RPMI7951 (cell line): ENCODE measurements around the gene ALDH1B1. TPM values are rescaled to one million over a fixed set of nuclear protein-coding genes. Genes with fewer than 3 reads are reported as not detected.
A peak's percentile ranks its signal among the peaks of the same experiment; 100 is the strongest.

Experiments
- DNase-seq: peaks from one replicate; pipeline ENCODE4 v3.0.0-alpha.2; 2012; ENCODE audit warnings: low read depth
- total RNA-seq: library from RNA; depleted of rRNA; stranded (reverse); fragments of >200 nt; shearing (Covaris generic); gene quantifications from 2 replicates; pipeline ENCODE4 v1.2.3, GENCODE V29; 2014; rRNA removed

Gene ALDH1B1
- 18.7 and 19.9 TPM in 2 replicates for total RNA-seq

DNA sequence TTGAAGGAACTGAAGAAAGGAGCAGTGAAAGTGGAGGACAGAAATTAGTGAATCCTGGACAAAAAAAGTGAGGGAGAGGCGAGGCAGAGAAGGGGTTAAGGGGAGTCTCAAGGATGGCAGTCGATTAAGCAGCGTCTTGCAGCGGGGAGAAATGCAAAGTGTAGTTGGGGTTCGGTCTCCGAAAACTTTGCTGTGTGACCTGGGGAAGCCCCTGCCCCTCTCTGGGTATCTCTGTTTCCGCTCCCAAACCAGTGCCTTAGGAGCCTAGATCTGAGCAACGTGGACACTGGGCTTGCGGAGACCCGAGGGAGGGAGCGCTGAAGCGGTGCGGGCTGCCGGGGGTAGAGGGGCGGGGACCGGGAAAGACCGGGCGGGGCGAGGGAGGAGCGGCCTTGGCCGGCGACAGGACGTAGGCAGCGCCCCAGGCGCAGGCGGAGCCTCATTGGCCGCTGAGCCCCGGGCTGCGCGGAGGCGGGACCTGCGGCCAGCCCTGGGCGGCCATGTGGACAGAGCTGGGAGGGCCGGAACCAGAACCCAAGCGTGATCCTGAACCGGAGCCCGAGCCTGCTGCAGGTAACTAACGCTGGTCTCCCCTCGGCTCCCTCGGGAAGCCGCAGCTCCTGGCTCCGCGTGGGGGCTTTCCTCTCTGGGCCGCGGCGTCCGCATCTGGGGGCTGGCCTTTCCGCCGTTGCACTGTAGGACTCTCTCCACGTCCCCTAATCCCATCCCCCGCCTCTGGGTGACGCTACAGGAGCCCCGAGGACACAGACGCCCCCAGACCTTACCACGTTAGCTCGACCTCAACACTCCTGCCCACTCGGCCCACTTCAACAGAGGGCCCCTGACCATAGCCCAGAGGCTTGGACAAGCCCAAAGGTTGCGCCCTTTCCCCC, at the start of gene ALDH1B1:
TSS of gene ALDH1B1 (plus strand) at position 468 of the 893 bp plus-strand sequence. CDS start 3,047 bp downstream, outside the sequence.
- DNase-seq, result peak; percentile 85

DNA sequence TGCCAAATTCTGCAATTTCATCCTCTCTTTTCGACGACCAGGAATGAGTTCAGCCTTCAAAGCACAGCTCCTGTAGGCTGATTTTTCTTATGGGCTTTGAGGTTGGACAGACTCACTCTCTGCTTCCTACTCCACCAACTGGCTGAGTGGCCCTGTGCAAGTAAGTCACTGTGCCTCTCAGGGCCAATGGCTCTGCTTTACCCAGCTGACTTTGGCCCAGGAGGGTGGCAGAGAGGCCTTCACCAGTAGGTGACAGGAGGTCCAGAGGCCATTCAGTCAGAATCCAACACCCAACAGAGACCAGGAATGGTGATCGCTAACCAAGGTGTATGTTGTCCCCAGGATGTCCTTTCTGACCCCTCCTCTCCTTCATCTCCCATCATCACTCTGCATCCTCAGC, 49.5 kb upstream of the ALDH1B1 start:
- DNase-seq, result no peak

DNA sequence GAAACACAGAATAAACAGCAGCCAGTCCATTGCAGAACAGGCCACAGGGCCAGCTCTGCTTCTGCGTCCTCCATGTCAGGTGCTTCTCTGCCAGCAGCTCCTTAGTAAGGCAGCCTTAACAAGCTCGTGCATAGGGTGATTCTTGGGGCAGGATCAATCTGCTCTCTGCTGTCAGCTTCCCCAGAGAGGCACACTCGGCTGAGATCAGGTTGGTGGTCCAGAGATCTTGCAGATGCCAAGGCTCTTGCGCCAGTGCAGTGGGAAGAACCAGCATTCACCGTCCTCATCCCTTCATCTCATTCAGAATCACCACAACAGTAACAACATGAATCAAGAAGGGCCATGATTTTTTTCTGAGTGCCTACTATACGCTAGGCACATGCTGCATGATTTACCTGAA, 49.0 kb upstream of the ALDH1B1 start:
- DNase-seq, result no peak

DNA sequence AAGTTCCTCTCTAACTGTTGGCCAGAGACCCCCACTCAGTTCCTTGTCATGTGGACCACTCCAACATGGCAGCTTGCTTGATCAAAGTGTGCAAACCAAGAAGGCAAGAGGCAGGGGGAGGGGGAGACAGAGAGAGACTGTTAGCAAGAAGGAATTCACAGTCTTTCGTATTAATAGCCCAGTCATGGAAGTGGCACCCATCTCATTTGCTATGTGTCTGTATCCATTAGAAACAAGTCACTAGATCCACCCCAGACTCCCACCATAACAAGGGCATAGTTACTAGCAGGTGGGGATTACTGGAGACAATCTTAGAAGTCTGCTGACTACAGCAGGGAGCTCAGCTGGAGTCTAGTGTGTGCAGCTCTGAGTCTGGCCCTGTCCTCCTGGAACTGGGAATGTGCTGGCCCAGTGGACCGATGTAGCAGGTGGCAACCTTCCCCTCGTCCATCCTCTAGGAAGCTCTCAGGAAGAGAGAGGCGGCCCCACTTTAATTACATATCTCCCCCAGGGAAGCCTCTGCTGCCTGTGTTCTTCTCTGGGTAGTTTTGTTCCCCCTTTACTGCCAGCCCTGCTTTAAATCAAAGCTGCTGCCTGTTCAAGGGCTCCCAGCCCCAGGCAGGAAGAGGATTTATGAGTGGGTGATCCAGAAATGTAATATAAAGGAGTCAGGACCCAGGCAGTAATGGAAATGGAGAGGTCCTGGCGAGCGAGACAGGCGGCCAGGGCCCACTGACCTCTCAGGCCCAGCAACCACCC, 47.8 kb upstream of the ALDH1B1 start:
- DNase-seq, result no peak

DNA sequence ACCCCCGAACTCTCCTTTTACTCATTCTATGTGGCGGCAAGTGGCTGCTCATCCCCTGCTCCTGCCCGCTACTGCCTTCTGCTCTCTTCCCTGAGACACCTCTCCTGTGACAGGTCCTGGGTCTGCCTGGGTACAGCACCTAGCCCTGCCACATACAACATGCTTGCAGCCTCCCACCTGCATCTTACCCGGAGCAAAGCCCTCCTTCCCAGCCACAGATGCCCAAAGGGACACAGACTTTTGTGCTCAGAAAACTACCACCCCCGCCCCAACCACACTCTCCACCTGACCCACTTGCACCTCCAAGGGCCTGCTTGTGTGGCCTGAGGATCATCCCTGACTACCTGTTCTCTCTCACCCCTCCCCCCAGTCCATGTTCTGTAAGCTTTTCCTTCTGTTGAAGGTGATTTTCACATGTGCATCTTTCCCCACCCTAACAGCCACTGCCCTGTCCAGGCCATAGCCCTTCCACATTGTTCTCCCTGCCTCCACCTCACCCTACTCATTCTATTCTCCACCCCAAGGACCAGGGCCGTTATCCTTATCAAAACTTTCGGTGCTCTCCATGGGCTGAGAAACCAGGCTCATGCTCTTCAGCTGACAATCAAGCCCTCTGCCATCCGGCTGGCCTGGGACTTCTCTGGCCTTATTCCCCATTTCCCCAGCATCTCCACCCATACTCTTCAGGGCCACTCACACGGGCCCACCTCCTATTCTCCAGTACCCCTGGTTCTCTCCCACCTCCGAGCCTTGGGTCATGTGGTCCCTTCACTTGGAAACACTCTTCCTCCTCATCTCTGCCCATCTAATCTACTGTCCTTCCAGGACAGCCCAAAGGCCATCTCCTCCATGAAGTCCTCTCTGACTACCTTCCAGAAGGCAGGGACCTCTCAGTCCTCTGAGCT, 46.4 kb upstream of the ALDH1B1 start:
- DNase-seq, result no peak

DNA sequence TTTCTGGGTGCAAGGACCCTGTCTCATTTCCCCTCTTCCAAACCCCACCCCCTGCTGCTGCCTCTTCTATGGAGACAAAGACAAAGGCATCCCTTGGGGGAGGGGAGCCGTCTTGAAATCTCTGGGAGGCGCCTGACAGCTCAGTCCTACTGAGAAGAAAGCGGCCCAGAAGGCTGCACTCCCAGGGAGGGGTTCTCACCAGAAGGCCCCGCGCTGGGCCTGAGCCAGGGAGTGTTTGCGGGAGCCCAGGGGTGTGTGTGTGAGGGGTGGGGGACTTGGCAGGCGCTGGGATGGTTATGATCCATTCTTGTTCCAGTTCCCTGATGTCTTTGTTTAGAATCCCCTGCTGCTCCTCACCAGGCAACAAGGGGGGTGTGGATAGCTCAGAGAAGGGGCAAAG, 45.7 kb upstream of the ALDH1B1 start:
- DNase-seq, result no peak

DNA sequence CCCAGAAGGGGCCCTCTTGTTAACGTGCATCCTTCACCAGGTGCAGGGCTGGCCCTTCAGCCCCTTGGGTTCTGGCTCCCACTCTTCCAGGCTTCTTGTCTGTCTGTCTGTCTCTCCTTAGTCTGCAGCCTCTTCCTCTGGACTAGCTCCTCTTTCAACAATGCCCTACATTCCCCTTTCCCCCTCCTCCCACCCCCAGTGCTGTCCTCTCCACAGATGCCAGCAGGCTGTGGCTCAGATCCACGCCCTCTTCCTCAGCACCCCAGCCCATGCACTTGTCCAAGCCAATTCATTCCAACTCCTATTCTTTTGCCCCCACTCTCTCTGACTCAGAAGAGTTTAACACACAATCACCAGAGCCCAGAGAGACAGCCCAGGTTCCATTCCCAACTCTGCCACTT, 45.2 kb upstream of the ALDH1B1 start:
- DNase-seq, result no peak

DNA sequence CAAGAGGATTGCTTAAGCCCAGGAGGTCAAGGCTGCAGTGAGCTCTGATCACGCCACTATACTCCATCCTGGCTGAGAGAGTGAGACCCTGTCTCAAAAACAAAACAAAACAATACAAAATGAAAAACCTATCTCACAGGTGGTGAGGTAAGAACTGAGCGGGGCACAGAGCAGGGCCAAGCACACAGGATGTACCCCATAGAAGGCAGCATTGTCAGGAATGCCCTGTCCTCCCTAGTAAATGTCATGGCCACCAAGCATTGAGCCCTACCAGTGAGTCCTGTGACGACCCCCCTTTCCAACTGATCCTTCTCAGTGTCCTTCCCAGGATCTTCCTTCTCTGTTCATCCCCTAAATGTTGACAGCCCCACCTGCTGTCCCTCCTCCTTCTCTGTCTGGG, 44.6 kb upstream of the ALDH1B1 start:
- peak; percentile 9 for DNase-seq

DNA sequence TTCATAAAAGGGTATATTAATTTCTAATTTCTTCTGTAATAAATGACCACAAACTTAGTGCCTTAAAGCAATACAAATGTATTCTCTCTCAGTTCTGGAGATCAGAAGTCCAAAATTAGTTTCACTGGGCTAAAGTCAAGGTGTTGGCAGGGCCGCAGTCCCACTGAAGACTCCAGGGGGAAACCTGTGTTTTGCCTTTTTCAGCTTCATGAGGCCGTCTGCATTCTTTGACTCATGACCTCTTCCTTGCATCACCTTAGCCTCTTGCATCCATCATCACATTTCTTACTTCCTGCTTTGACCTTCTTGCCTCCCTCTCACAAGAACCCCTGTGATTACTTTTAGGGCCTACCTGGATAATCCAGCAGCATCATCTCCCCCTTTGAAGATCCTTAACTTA, 42.0 kb upstream of the ALDH1B1 start:
- no peak for DNase-seq

DNA sequence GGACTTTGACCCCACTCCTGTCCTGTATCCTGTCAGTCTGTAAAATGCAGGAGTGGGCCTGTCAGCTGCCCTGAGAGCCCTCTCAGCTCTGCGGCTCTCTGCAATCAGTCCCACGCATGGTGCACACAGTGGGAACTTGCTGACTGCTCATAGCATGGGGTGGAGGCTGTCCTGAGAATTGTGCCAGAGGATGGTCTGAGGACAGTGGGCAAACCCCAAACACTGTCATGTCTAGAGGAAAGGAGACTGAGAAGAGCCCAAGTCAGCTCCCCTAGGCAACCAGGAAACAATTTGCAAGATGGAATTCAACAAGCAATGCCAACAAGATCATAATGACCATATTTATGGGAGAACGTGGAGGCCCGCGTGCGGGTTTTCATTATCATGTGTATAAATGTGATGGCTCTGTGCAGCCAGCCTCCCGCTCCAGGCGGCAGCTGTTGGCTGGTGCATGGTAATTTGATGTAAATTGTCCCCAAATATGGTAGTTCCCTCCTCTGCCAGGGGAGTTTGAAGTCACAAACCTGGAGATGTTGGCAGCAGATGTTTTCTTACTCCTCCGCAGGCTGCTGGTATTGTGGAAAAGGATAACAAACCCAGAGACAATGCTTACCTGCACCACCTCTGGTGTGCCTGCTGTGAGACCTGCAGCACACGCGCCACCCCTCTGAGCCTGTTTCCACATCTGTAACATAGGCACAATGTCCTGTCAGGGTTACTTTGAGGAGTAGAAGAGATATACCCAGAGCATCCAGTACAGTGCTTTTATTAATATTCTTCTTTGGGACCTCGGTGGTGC, 39.8 kb upstream of the ALDH1B1 start:
- DNase-seq, result no peak

DNA sequence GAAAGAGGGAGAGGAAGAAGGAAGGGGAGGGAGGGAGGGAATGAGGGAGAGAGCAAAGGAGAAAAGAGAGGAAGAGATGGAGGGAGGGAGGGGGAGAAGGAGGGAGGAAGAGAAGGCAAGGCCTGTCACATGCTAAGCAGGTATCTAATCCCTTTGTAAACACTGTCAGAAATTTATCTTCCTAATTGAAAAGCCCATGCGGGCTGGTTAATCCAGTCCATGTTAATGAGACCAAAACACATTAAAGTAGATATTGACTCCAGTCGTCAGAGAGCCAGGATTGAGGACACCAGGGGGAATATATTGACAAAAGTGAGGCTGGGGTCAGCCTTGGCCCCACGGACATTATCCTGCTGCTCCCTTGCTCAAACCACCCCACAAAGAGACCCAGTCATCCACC, 37.4 kb upstream of the ALDH1B1 start:
- DNase-seq, result no peak

DNA sequence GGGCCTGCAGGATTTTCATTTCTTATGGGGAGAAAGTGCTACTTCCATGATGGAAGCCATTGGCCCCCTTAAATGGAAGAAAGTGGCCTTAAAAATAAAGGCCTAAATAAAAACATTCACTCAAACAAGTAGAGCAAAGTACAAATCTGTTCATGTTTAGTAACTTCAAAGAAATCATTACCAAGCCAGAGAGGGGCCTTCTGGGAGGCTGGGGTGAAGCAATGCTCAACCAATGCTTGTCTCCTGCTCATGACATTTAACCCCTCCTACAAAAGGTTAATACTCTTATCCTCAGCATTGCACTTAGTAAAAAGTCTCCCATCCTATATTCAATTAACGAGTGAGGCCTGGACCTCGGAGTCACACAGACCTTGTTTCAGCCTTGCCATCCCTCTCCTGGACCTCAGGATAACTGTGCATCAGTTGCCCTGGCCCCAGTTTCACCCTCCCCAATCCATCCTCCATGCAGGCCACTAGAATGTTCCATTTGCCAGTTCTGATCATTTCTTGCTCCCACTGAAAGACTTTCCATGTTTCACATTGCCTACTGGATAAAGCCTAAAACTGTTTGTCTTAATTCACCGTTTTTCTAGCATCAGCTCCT, 36.9 kb upstream of the ALDH1B1 start:
- DNase-seq, result no peak

DNA sequence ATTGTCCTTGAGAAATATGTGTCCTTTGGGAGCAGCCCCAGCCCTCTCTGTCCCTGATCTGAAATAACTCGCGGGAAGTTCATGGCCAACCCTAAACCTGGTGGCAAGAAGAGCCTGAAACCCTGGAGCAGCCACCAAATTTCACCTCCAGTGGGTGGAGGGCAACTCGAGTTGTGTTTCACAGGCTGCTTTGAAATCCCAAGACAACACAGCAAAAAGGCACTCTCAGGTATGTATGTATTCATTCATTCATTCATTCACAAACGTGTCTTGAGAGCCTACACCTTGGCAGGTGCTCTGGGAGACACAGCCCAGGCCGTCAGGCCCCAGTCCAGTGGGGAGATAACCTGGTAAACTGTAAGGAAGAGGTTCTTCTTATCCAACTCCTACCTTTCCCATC, 35.7 kb upstream of the ALDH1B1 start:
- no peak for DNase-seq

DNA sequence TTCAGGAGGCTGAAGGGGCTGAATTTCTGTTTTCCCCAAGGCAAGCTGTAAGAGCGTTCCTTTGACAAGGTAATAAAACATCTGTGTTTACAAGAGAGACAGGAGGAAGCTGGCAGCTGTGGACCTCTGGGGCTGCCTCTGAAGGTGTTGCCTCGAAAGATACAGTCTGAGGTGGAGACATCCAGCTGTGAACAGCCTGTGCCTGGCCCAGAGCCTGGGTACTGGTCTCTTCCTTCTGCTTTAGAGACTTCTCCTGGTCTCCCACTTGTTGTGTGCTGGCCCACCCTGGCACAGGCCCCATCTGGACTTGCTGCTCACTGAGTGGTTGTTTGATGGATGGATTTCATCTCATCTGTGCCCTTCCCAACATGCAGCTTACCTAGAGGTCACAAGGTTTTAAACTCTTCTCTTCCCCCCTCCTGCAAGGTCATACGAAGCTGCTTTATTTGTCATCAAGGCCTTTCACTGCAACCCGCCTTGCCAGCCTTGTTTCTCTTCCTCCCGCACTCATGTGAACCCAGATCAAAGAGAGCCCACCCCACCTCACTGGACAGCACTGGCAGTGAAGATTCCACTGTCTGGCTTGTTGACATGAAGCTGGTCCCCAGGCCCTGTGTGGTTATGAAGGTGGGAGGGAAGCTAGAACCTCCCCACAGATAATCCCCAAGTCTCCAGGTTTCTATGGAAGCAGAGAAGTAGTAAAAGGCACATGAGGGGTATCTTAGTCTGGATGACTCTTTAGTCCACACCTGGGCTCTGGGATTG, 35.0 kb upstream of the ALDH1B1 start:
- DNase-seq, result no peak

DNA sequence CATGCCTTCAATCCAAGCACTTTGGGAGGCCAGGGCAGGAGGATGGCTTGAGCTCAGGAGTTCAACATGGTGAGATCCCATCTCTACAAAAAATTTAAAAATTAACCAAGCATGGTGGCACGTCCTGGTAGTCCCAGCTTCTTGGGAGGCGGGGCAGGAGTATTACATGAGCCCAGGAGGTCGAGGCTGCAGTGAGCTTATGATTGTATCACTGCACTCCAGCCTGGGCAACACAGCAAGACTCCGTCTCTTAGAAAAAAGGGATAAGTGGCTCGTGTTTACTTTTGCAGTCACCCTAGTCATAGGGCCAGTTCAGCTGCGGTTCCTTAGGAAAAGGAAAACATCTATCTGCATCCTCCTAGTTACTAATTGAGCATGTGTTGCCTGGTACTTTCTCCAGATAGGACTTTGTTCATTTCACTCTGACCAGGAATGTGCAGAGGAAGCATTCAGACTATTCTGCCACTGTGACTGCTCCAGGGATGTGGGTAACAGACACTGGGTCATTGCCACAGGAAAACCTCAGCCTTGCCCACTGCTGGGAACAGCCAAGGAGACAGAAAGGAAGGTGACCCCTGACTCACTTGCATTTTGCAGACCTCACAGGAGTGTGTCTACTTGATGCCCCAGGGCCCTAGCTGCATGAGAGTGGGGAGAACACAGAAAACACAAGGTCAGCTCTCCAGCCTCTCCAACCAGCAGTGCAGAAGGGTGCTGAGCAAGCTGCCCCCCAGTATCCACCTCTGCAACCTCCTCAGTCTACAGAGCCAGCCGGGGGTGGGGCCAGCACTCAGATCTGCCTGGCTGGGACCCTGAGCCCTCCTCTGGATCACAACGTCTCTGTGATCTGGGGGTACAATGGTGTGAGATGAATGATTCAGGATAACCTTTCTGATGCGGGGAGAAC, 33.9 kb upstream of the ALDH1B1 start:
- DNase-seq, result peak; percentile 86

DNA sequence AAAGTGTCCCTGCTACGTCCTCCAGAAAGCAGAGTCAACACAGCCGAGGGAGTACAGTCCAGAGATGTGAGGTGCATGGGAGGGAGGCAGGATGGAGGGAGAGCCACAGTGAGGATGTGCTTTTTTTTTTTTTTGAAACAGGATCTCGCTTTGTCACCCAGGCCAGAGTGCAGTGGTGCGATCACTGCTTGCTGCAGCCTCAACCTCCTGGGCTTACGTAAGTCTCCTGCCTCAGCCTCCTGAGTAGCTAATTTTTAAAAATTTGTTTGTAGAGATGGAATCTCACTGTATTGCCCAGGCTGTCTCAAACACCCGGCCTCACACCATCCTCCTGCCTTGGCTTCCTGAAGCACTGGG, 33.2 kb upstream of the ALDH1B1 start:
- DNase-seq, result no peak

DNA sequence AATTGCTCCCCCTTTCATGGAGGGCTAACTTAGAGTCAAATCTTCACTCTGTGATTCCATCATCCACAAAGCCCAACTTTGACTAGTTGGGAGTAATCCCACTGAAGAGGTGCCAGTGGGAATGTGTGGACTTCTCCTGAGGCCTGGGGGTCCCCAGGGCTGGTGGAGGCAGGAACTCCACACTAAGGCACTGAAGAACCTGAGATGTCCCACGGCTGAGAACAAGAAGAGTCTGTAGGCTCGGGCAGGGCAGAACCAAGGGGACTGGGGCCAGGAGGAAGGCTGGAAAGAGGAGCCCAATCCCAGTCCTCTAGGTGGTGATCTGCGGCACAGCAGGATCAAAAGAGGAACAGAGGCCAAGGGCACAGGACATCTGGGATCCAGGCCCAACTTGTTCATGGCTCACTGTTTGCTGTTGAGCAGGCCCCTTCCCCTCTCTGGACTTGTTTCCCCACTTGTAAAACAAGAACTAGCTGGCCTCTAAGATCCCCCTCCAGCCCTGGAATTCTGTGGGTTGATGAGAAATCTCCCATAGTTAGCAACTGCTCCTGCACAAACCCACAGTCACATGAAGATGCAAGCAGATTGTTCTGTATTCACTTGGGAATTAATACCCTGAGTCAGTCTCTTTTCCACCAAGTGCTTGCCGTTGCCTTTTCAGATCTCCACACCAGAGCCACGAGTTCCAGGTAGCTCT, 32.7 kb upstream of the ALDH1B1 start:
- DNase-seq, result no peak

DNA sequence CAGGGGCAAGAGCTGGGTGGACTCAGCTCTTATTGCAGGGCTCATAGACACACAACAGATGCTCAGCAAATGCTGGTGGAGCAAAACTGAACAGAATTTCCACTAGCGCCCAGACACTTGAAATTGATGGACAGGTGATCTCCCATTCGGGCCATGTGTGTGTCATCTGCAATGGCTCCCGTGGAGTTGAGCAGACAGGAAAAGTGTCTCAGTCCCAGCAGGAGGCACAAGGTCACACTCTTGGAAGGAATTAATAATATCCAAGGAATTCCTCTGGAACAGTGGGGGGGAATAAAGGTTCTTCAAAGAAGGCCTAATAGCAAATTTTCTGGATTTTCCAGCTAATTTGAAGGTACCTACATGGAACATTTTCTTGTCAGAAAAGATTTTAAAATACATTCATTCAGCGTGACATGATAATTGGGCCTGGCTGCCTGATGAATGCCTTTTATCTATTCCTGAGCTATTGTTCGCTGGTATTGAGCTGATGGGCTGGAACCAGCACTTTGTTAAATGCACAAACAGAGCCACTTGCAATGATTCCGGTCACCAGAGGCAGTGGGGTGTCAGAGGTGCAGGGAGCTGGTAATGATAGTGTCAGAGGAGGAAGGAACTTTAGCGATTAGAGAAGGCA, 31.5 kb upstream of the ALDH1B1 start:
- no peak for DNase-seq
